HG02981 (cell line): ENCODE data around the gene GALNT9.
"Not testable (repeated sequence)": the region's sequence is repeated elsewhere in the genome, so short reads cannot be mapped to it uniquely, and the experiment has no call there.

Experiments
- ATAC-seq: cut with Tn5 transposase; IDR thresholded peaks from one replicate; pipeline ENCODE4 v1.9.1; 2021; ENCODE audit warnings: mild to moderate bottlenecking, moderate library complexity; ENCODE audit not compliant: unreplicated experiment

The GALNT9 gene

DNA sequence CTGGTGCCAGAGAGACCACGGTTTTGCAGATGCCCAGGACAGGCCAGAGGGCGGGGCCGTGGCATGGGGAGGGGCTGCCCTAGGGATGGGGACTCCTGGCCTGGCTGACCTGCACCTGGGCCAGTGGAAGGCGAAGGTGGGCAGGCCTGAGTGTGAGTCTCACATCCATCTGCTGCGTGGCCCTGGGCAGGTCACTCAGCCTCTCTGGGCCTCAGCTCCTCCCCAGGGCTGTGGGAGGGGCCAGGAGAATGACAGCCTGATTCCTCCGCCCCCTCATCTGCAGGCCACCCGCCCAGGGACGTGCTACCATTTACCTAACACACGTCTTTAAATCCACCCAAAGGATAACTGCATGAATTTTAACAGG, 90.9 kb downstream of the GALNT9 start:
- no peak for ATAC-seq

DNA sequence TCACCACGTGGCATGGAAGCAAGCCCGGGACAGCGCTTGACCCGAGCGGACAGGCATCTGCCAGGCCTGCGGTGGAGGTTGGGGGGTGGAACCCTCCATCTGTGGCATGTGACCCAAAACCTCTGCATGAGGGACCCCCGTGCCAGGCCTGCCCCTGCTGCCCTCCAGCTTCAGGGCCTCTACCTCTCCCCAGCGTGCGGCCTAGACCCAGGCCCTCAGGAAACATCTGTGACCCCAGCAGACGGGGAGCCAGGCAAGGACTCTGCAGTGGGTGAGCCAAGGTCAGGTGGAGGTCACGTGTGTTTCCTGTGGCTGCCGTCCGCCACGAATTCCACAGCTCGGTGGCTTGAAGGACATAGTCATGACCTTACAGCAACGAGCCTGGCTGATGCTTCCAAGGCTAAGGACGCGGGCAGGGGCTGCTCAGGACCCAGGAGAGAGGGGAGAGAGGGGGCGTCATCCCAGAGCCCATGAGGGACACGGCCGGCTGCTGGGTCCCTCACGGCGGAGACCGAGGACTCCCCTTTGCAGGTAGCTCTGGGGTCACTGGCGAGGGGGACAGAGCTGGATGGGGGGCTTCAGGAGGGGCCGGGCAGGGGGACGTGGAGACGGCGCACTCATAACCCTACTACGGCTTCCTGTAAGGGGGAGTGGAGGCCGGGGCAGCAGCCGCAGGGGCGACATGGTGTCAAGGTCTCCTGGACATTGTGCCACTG, 91.5 kb downstream of the GALNT9 start:
- no peak for ATAC-seq

DNA sequence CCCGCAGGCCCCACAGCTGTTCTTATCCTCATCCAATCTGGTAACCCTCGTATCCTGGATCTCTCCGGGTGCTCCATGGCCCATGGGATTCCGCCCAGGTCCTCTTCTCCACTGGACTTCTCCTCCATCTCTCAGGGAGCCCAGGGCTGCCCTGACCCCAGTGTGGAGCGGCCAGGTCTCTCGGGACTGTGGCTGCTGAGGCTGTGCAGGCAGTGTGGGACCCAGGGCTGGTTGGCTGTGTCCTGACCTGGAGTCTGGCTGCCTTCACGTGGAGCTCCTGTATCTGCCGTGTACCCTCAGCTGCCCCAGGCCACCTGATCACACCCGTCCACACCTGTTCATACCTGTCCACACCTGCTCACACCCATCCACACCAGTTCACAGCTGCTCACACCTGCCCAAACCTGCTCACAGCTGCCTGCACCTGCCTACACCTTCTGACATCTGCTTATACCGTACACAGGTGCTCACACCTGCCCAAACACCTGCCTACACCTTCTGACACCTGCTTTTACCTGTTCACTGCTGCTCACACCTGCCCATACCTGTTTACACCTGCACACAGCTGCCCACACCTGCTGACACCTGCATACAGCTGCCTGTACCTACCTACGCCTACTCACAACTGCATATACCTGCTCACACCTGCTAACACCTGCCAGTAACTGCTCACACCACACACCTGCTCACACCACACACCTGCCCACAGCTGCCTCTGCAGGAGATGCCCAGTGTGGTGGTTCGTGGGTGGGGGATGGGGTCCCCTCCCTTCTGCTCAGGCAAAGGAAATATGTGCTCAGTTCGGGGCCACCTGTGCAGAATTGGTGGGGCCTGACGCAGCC, 92.2 kb downstream of the GALNT9 start:
- no peak for ATAC-seq

DNA sequence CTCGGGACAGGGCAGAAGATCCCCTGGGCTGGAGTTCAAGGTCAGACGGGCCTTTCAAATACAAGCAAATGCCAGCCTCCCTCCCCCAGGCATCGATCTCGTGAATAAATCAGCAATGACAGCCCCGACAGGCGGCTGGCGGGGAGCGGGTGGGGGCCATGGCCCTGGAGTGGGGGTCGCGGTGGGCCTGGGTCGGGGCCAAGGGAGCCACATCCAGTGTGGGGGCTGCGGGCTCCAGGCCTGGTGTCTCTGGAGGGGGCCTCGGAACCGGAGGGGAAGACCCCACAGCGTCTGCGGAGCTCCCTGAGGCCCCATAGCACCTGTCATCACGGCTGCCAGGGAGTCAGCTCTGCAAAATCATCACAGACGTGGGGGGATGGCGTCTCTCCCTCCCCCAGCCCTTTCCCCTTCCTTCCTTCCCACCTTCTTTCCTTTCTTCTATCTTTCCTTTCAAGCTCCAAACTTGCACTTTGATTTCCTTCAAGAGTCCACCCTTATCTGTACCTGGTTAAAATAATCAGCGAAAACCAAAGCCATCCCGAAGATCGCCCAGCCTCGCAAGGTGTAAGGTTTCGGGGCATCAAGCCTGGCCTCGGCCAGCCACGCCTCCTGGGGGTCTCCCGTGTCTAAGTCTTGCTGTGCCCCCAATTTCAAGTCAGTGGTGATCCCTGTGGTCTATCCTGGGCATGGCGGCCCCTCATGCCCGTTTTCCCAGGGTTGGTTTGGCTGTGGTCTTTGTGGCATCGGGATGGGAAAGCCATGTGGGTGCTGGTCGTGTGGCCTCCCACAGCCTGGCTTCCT, 93.1 kb downstream of the GALNT9 start:
- ATAC-seq: no peak

DNA sequence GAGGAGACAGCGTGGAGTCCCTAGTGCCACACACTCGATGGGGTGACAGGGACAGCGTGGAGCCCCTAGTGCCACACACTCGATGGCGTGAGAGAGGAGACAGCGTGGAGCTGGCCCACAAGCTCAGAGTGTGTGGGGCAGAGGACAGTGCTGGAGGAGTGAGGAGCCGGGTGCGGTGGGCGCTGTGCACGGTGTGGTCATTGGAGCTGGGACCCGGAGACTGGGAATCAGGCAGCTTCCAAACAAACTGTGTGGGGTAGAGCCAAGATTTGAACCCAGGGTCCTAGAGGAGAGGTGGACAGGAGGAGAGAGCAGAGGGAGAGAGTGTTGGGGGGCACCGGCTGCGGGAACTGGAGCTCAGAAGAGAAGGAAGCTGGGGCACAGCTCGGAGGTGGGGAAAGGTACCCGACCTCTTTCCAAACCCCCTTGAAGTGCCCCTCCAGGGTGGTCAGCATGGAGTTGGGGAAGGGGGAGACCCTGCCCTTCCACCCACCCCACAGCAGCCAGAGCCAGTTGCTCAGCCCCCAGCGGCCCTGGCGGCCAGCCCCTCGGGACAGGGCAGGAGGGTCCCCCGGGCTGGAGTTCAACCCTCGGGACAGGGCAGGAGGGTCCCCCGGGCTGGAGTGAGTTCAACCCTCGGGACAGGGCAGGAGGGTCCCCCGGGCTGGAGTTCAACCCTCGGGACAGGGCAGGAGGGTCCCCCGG, 94.1 kb downstream of the GALNT9 start:
- no peak for ATAC-seq

DNA sequence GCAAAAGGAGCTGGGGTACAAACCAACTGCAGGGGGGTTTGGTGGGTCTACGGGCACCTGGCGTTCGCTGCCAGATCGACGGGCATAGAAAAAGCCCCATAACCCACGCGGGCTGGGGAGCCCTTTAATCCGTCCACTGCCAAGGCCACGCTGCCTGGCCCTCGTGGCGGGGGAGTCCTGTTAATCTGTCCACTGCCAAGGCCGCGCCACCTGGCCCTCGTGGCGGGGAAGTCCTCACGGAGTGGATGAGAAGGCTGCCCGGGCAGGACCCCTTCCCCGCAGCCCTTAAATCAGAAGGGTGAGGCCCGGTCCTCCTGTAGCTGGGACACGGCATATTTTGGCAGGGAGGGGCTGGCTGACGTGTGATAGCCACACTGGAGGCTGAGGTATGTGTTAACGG, 99.0 kb downstream of the GALNT9 start:
- no peak for ATAC-seq

DNA sequence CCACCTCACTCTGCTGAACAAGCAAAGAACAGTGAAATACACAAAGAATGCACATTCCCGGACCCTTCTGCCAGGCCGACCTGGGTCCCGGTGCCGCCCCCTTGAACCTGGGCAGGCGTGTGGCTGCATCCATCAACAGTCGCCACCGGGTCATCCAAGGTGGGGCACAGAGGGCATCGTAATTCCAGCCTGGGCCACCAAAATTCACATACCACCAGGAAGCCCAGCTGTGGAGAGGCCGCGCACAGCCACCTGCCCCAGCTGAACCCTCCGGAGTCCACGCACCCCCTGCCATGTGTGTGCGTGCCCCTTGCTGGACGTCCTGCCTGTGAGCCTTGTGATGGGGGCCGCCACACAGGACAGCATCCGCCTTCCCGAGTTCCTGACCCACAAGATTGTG, 99.5 kb downstream of the GALNT9 start:
- ATAC-seq: no peak

DNA sequence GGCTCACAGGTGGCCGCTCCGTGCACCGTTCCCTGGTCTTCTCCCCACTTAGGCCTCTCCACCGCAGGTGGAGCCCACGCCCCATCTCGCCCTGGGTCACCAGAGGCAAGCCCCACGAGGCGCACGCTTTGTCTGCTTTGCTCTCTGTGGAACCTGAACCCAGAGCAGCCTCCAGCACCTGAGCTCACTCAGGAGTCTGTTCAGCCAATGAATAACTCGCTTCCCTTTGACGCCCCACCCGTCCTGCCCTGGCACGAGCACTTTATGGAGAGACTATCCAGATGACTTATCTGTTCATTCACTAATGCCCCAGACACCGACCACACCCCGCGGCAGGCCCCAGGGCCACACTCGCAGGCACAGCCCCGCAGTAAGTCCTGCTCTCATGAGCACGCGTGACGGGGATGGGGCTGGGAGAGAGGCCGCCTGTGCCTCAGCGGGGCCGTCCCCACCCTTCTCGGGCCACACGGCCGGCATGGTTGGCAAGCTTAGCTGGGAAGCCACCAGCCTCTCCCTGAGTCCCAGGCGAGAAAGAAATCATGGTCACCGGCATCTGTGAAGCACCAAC, 100.1 kb downstream of the GALNT9 start:
- no peak for ATAC-seq

DNA sequence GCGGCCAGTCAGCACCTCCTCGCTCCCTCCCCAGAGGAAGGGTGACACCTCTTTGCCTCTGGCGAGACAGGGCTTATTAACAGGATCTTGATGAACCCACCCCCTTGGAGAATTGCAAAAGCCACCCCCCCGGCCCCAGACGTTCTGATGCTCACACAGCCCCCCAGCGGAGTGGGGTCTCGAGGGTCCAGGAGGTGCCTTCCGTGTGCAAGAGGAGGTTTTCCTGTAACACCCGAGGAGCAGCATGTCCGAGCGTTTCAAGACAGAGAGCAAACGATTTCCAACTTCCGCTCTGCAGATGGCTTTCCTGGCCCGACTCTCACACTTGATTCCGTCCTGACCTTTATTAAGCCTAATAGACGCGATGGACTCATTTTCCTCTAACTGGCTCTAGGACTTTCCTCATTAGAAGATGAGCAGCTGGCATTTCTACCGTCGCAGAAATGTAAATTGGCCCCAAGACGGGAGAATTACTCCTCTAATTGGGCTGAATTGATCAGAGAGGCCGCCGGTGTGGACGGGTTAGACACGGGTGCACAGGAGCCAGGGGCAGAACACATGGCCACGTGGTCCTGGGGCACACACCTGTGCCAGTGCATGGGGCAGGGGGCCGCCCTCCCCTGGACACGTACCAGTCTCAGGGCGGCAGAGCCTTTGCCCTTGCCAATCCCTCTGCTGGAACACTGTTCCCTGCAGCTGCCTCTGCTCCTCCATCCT, 100.8 kb downstream of the GALNT9 start:
- ATAC-seq: no peak

DNA sequence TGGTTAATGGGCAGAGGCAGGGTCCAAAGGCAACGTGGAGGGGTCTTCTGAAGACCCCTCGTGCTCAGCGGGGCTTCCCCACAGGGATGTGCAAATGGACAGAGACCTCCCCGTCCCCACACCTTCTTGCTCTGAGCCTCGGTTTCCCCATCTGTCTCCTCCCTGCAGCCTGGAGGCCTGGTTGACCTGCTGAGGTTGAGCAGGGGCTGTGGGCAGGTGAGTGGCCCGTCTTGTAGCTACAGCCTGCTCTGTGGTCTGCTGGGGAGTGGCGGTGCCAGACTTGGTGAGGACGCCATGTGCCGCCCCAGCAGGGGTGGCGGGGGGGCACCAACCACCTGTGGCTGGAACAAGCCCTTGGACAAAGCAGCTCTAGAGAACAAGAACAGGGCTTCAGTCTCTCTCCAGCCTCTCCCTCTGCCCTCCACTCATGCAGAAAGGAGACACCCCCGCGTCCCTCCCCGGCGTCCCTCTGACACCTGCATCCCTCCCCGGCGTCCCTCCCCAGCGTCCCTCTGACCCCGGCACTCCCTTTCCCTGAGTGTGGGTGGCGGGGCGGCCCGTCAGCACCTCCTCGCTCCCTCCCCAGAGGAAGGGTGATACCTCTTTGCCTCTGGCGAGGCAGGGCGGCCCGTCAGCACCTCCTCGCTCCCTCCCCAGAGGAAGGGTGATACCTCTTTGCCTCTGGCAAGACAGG, 101.5 kb downstream of the GALNT9 start:
- no peak for ATAC-seq

DNA sequence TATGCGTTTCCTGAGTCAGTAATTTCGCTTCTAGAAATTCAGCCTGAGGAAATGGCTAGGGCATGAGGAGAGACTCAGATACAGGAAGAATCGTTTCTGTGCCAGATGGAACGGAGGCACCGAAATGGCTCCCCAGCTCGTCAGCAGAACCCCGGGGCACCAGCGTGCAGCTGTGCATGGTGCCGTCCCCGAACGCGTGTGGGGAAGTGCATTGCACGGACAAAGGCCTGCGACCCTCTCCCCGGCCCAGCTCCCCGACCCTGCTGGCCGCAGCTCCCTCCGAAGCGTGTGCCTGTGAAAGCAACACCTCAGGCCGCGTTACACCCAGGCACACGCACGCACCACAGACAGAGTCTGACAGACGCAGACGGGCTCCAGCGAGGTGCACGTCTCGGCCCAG, 102.3 kb downstream of the GALNT9 start:
- no peak for ATAC-seq

DNA sequence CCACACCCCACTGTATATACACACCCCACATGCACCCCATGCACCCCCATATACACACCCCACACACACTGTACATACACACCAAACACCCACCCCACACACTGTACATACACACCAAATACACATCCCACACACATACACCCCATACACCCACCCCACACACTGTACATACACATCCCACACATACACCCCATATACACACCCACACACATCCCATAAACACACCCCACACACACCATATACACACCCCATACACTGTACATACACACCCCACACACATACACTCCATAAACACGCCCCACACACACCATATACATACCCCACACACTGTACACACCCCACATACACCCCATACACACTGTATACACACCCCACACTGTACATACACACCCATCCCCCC, 102.8 kb downstream of the GALNT9 start:
- no peak for ATAC-seq

DNA sequence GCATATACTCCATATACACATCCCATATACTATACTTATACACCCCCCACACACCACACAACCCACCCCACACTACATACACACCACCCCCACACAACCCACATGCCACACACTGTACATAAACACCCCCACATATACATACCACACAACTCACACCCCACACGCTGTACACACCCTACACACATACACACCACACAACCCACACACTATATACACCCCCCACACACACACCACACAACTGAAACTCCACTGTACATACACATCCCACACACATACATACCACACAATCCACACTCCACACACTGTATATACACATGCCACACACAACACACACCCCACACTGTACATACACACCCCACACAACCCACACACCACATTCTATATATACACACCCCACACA, 104.2 kb downstream of the GALNT9 start:
- no peak for ATAC-seq

DNA sequence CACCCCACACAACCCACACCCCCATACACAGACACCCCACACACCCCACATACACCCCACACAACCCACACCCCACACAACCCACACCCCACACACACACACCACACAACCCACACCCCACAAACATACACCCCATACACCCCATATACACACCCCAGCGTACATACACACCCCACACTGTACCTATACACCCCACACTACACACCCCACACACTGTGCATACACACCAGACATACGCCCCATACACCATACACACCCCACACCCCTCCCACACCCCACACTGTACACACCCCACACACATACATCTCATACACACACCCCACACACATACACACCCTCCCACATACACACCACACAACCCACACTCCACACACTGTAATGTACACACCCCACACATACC, 104.9 kb downstream of the GALNT9 start:
- no peak for ATAC-seq

DNA sequence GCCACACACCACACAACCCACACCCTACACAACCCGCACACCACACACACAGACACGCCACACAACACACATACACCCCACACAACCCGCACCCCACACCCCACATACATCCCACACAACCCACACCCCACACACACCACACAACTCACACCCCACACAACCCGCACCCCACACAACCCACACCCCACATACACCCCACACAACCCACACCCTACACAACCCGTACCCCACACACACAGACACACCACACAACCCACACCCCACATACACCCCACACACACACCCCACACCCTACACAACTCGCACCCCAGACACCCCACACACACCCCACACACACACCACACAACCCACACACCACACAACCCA, 106.6 kb downstream of the GALNT9 start:
- no peak for ATAC-seq

DNA sequence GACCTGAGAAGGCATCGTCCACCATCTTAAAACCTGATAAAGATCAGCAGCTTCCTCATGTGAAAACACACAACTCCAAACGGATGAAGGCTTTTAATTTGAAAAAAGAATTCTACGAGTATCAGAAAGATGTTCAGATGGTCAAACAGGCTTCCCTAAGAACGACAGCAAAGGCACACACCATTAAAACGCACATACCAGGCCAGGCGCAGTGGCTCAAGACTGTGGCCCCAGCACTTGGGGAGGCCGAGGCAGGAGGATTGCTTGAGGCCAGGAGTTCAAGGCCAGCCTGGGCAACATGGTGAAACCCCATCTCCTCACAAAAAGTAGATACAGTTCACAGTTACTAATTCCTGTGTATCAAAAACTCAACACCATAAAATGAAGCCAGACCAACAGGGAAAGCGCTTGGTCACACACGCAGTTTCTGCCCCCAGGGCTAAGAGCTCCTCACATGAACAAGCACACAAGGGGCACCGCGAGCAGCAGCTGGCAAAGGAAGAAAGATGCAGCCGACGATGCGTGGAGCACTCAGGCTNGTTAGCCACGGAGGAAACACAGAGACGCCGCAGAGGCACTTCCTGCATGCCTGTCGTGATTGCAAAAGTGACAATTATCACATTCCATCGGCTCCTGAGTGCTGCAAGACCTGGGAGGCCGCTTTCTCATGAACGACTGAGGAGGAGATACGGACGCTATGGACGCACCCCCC, 107.1 kb downstream of the GALNT9 start:
- no peak for ATAC-seq

DNA sequence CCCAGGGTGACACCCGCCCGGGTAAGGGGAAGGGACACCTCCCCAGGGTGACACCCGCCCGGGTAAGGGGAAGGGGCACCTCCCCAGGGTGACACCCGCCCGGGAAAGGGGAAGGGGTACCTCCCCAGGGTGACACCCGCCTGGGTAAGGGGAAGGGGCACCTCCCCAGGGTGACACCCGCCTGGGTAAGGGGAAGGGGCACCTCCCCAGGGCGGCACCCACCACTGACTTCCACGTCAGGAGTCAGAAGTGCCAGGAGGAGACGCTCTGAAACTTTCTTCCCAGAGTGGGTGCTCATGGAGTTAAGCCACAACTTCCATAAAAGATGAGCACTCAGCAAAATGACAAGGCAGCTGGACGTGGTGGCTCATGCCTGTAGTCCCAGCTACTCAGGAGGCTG, 109.6 kb downstream of the GALNT9 start:
- not testable (repeated sequence) for ATAC-seq

DNA sequence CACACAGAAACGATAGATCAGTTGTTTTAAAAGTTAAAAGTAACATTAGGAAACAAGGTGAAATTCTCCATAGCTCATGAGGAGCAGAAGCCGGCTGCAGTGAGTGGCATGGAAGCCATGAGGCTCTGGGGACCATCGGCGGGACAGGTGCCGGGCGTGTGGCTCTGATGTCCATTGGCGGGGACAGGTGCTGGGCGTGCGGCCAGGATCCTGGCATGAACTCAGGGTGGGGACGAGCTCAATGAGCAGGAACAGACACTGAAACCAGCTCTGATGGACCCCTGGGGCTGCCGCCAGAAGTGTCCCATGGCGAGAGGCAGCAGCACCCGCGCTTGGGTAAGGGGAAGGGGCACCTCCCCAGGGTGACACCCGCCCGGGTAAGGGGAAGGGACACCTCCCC, 110.1 kb downstream of the GALNT9 start:
- no peak for ATAC-seq

DNA sequence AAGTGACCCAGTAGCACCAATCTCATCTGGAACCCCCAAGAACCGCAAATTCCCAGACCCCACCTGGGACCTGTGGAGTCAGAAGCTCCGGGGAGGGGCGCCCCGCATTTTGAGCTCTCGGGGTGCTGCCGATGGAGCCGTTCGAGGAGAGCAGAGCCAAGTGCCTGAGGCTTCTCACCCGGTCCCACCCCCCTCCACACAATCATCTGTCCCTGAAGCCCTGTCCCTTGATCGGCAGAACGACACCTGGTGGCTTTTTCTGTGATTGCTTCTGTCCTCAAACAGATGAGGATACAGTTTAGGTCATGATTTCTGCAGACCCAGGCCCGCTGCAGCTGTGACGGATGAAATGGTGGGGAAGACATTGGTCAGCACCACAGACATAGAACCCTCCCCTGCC, 110.5 kb downstream of the GALNT9 start:
- no peak for ATAC-seq
